IMR-90 (cell line): ENCODE measurements around the gene UBLCP1. TPM values are rescaled to one million over a fixed set of nuclear protein-coding genes. Genes with fewer than 3 reads are reported as not detected.

Experiments used
- ATAC-seq: fragments of 200-7000 bp; cut with Tn5 transposase; 2 replicates; pipeline ENCODE4 v1.9.1; 2020; ENCODE audit warnings: low read depth, mild to moderate bottlenecking, moderate library complexity
- BruUV-seq: library from RNA; stranded (reverse); fragments of 400-500 nt; replicated peaks from 2 replicates; lab custom pipeline; 2021; lab: Mats Ljungman, UMichigan
- CTCF ChIA-PET: fragments of 300-600 bp; formaldehyde crosslinking; extraction: SDS; loops from one replicate; lab custom pipeline; 2021; ENCODE audit warnings: antibody characterized with exemption; lab: Yijun Ruan, JAX
- POLR2A ChIA-PET: fragments of 300-600 bp; sonication (Branson Sonifier 250); formaldehyde crosslinking; loops from one replicate; lab custom pipeline; 2022; ENCODE audit warnings: antibody characterized with exemption; ENCODE audit not compliant: unreplicated experiment; lab: Charles Lee
- DNase-seq: peaks from one replicate; pipeline ENCODE4 v3.0.0; 2013
- H2AFZ ChIP-seq: replicated peaks from 2 replicates; pipeline ENCODE3; 2013; ENCODE audit warnings: low read length, mild to moderate bottlenecking; ENCODE audit not compliant: poor library complexity
- H2AK5ac ChIP-seq: 2 replicates; pipeline ENCODE4 v1.6.1; 2013; ENCODE audit warnings: low read depth, low read length, inconsistent platforms
- H2AK9ac ChIP-seq: replicated peaks from 2 replicates; pipeline ENCODE3; 2013; ENCODE audit warnings: mild to moderate bottlenecking, low read depth, low read length, moderate library complexity; ENCODE audit not compliant: poor library complexity
- H2BK120ac ChIP-seq: 2 replicates; pipeline ENCODE4 v1.6.1; 2013; ENCODE audit warnings: low read depth, low read length, inconsistent platforms
- H2BK15ac ChIP-seq: 3 replicates; pipeline ENCODE4 v1.6.1; 2013; ENCODE audit warnings: low read depth, low read length, inconsistent platforms
- H2BK20ac ChIP-seq: 2 replicates; pipeline ENCODE4 v1.6.1; 2013; ENCODE audit warnings: low read depth, mild to moderate bottlenecking, inconsistent platforms, low read length, moderate library complexity
- H2BK5ac ChIP-seq: 2 replicates; pipeline ENCODE4 v1.6.1; 2013; ENCODE audit warnings: mild to moderate bottlenecking, low read depth, low read length, inconsistent platforms; ENCODE audit not compliant: poor library complexity, severe bottlenecking
- H3K14ac ChIP-seq: replicated peaks from 2 replicates; pipeline ENCODE4 v1.6.1; 2013; ENCODE audit warnings: low read depth, low read length, inconsistent platforms
- H3K18ac ChIP-seq: 2 replicates; pipeline ENCODE4 v1.6.1; 2013; ENCODE audit warnings: low read depth, low read length, control low read depth
- H3K23ac ChIP-seq: 2 replicates; pipeline ENCODE4 v1.6.1; 2013; ENCODE audit warnings: low read depth, low read length, inconsistent platforms
- H3K27ac ChIP-seq: 2 replicates; pipeline ENCODE4 v1.5.1; 2013; ENCODE audit warnings: mild to moderate bottlenecking, control low read depth, low read length; ENCODE audit not compliant: insufficient read depth
- H3K27me3 ChIP-seq: 2 replicates; pipeline ENCODE4 v1.6.1; 2013; ENCODE audit warnings: low read length; ENCODE audit not compliant: control insufficient read depth, insufficient read depth
- H3K36me3 ChIP-seq: 2 replicates; pipeline ENCODE4 v1.6.1; 2013; ENCODE audit warnings: low read length, mixed read lengths; ENCODE audit not compliant: control insufficient read depth, insufficient read depth
- H3K4ac ChIP-seq: 2 replicates; pipeline ENCODE4 v1.6.1; 2013; ENCODE audit warnings: low read depth, low read length, inconsistent platforms
- H3K4me1 ChIP-seq: 2 replicates; pipeline ENCODE4 v1.6.1; 2013; ENCODE audit warnings: low read length, mixed read lengths; ENCODE audit not compliant: control insufficient read depth, insufficient read depth
- H3K4me2 ChIP-seq: 2 replicates; pipeline ENCODE4 v1.6.1; 2013; ENCODE audit warnings: low read depth, mild to moderate bottlenecking, control low read depth, low read length, moderate library complexity
- H3K4me3 ChIP-seq: 2 replicates; pipeline ENCODE4 v1.5.1; 2013; ENCODE audit warnings: low read depth, mild to moderate bottlenecking, control low read depth, low read length, moderate library complexity; ENCODE audit not compliant: insufficient read depth
- H3K56ac ChIP-seq: 2 replicates; pipeline ENCODE4 v1.6.1; 2013; ENCODE audit warnings: low read length, inconsistent platforms; ENCODE audit not compliant: insufficient read depth; ENCODE audit errors: extremely low read depth
- H3K79me1 ChIP-seq, 2 experiments: 2 replicates each; pipeline ENCODE4 v1.6.1; 2013; ENCODE audit warnings: low read length in 2 of 2, inconsistent platforms in 1 of 2, low read depth in 1 of 2
- H3K9ac ChIP-seq: 2 replicates; pipeline ENCODE4 v1.6.1; 2013; ENCODE audit warnings: low read depth, low read length, control low read depth
- H3K9me1 ChIP-seq: 2 replicates; pipeline ENCODE4 v1.6.1; 2013; ENCODE audit warnings: low read length, inconsistent platforms; ENCODE audit not compliant: insufficient read depth
- H3K9me3 ChIP-seq: 2 replicates; pipeline ENCODE4 v1.6.1; 2013; ENCODE audit warnings: low read length; ENCODE audit not compliant: control insufficient read depth, insufficient read depth
- H4K20me1 ChIP-seq: 2 replicates; pipeline ENCODE4 v1.6.1; 2013; ENCODE audit warnings: low read length, inconsistent platforms; ENCODE audit not compliant: insufficient read depth
- H4K5ac ChIP-seq: 2 replicates; pipeline ENCODE4 v1.6.1; 2013; ENCODE audit warnings: mild to moderate bottlenecking, low read depth, low read length, control low read depth
- H4K8ac ChIP-seq, 2 experiments: 2 replicates each; pipeline ENCODE4 v1.6.1; 2013; ENCODE audit warnings: low read depth in 2 of 2, low read length in 2 of 2, control low read depth in 1 of 2, inconsistent platforms in 1 of 2
- H4K91ac ChIP-seq: 2 replicates; pipeline ENCODE4 v1.6.1; 2013; ENCODE audit warnings: low read depth, low read length, inconsistent platforms; ENCODE audit not compliant: insufficient read depth
- MAFK ChIP-seq: IDR thresholded peaks from 2 replicates; pipeline ENCODE4 v1.6.1; 2012; ENCODE audit warnings: low read depth, low read length, improper control_type of control experiment
- MXI1 ChIP-seq: IDR thresholded peaks from 2 replicates; pipeline ENCODE4 v1.6.1; 2012; ENCODE audit warnings: low read depth, mild to moderate bottlenecking, low read length, moderate library complexity, borderline replicate concordance
- WGBS, 2 experiments: methylation state at CpG; one replicate each; pipeline versions ENCODE4 v1.1.5 to v1.1.7; 2013; ENCODE audit warnings: missing lambda C conversion rate in 2 of 2; ENCODE audit not compliant: insufficient read length in 1 of 2; ENCODE audit errors: extremely low coverage in 2 of 2; 5-methylcytosine and 5-hydroxymethylcytosine counted together
- dilution Hi-C: fragments of 300-500 bp; cut with HindIII; formaldehyde crosslinking; loops from one replicate; pipeline ENCODE4 v1.14.3; 2018; ENCODE audit warnings: low sequenced_read_pairs; ENCODE audit not compliant: unreplicated experiment
- in situ Hi-C: fragments of 300-500 bp; cut with MboI; formaldehyde crosslinking; loops from 3 replicates; pipeline ENCODE4 v1.14.3; 2019; ENCODE audit warnings: low sequenced_read_pairs, inconsistent platforms, mixed read lengths
- intact Hi-C: fragments of 100-400 bp; cut with micrococcal nuclease; formaldehyde crosslinking; loops from 2 replicates; pipeline ENCODE4 v1.10.0; 2022
- polyA plus RNA-seq, 3 experiments: library from polyadenylated mRNA; depleted of rRNA; stranded (reverse); fragments of >200 nt; gene quantifications; 2 replicates each; pipeline ENCODE4 v1.2.3, GENCODE V29; 2012; ENCODE audit warnings: low replicate concordance in 1 of 3
- total RNA-seq: library from RNA; depleted of rRNA; stranded (reverse); fragments of >200 nt; gene quantifications from 2 replicates; pipeline ENCODE4 v1.2.3, GENCODE V29; 2012
- TF ChIP-seq, protein P1 (sequence below): fragments of 150-350 bp; IDR thresholded peaks from 2 replicates; pipeline ENCODE4 v1.6.1; 2016; ENCODE audit warnings: low read depth, mild to moderate bottlenecking, low read length, moderate library complexity, borderline replicate concordance

Gene UBLCP1
- total and polyA plus RNA-seq, 2 of the 4 experiments (the other 2 are of a cell fraction): 11.7 to 17.5 TPM

- dilution Hi-C loops: no loop called here
- ATAC-seq: no peak
- H3K27ac ChIP-seq: no peak overlapping the region
- H2BK20ac ChIP-seq: no peak overlapping the region
- H3K79me1 ChIP-seq: no peaks in the 10 kb centered on the region
- H3K4me3 ChIP-seq: no peak overlapping the region
- no peak overlapping the region for H4K8ac ChIP-seq
- no peak overlapping the region for H2BK15ac ChIP-seq
- no peak overlapping the region for H3K56ac ChIP-seq
- no peaks in the 10 kb centered on the region; the same call in 1 of the 2 replicates for H3K4me1 ChIP-seq
- intact Hi-C loops: no loop called here
- BruUV-seq: no TSS peak
- no peaks in the 10 kb centered on the region for H4K20me1 ChIP-seq
- no peaks in the 10 kb centered on the region for H3K36me3 ChIP-seq
- POLR2A ChIA-PET: no interaction called here
- no peak overlapping the region for H2AFZ ChIP-seq
- no peak overlapping the region for H3K4me2 ChIP-seq
- no peak overlapping the region for H2AK5ac ChIP-seq
- H3K27me3 ChIP-seq: peaks cover 32% of the 10 kb centered on the region
- H3K14ac ChIP-seq: no peak overlapping the region
- no peak overlapping the region for H3K23ac ChIP-seq
- no peak overlapping the region for H2BK5ac ChIP-seq
- no peak for TF ChIP-seq MAFK
- TF ChIP-seq MXI1: no peak
- TF ChIP-seq, protein P1, sequence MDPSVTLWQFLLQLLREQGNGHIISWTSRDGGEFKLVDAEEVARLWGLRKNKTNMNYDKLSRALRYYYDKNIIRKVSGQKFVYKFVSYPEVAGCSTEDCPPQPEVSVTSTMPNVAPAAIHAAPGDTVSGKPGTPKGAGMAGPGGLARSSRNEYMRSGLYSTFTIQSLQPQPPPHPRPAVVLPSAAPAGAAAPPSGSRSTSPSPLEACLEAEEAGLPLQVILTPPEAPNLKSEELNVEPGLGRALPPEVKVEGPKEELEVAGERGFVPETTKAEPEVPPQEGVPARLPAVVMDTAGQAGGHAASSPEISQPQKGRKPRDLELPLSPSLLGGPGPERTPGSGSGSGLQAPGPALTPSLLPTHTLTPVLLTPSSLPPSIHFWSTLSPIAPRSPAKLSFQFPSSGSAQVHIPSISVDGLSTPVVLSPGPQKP: no peak
- H3K4ac ChIP-seq: no peak overlapping the region
- no peak overlapping the region for H4K5ac ChIP-seq
- in situ Hi-C loops: no loop called here
- H3K9me1 ChIP-seq: no peaks in the 10 kb centered on the region
- WGBS, 2 experiments: no CpG with 5 or more reads among the region's 7 CpGs
- H3K18ac ChIP-seq: no peak overlapping the region
- no peak overlapping the region for H3K9ac ChIP-seq
- no peak overlapping the region for H2BK120ac ChIP-seq
- CTCF ChIA-PET: no interaction called here
- no peak for DNase-seq
- no peak overlapping the region for H4K91ac ChIP-seq
- no peaks in the 10 kb centered on the region for H3K9me3 ChIP-seq
- no peak overlapping the region for H2AK9ac ChIP-seq
These were observed 48.0 kb downstream of the UBLCP1 start for GRCh38 chr5:159311063-159311462.
